NCI-H345 treated with DMSO at 0.1 percent for 48 hours (cell line): ENCODE data around the gene LRRC37A3.
"Not testable (repeated sequence)": the region's sequence is repeated elsewhere in the genome, so short reads cannot be mapped to it uniquely, and the experiment has no call there.

Source experiments
- DNase-seq: peaks from one replicate; lab custom pipeline; 2025; ENCODE audit not compliant: unreplicated experiment; lab: John Stamatoyannopoulos, UW

The LRRC37A3 gene

GRCh38 chr17:64927444-64927843 lies 8.2 kb upstream of the LRRC37A3 start:
- DNase-seq: peak; percentile 43

- not testable (repeated sequence) for DNase-seq
These were observed 7.2 kb upstream of the LRRC37A3 start for GRCh38 chr17:64926430-64926829.

GRCh38 chr17:64925244-64925643 lies 6.0 kb upstream of the LRRC37A3 start:
- DNase-seq: not testable (repeated sequence)

- DNase-seq: not testable (repeated sequence)
These were observed 3.8 kb upstream of the LRRC37A3 start for GRCh38 chr17:64923051-64923568.

- no peak for DNase-seq
These were observed 1.3 kb upstream of the LRRC37A3 start for GRCh38 chr17:64920419-64921172.

GRCh38 chr17:64920026-64920418 lies 744 bp upstream of the LRRC37A3 start:
- DNase-seq: no peak

- not testable (repeated sequence) for DNase-seq
These were observed 413 bp downstream of the LRRC37A3 start for GRCh38 chr17:64918842-64919288.

GRCh38 chr17:64917540-64917939 lies 1.7 kb downstream of the LRRC37A3 start:
- DNase-seq: not testable (repeated sequence)

- not testable (repeated sequence) for DNase-seq
These were observed 4.0 kb downstream of the LRRC37A3 start for GRCh38 chr17:64915244-64915643.

- DNase-seq: not testable (repeated sequence)
These were observed 9.1 kb downstream of the LRRC37A3 start for GRCh38 chr17:64910191-64910514.

GRCh38 chr17:64909511-64910190 lies 9.6 kb downstream of the LRRC37A3 start:
- not testable (repeated sequence) for DNase-seq

GRCh38 chr17:64904069-64904468 lies 15.2 kb downstream of the LRRC37A3 start:
- DNase-seq: not testable (repeated sequence)

GRCh38 chr17:64897136-64897535 lies 22.1 kb downstream of the LRRC37A3 start:
- not testable (repeated sequence) for DNase-seq

- not testable (repeated sequence) for DNase-seq
These were observed 45.1 kb downstream of the LRRC37A3 start for GRCh38 chr17:64874210-64874609.

- DNase-seq: peak; percentile 7
These were observed 71.5 kb downstream of the LRRC37A3 start for GRCh38 chr17:64847504-64848466.

GRCh38 chr17:64846892-64847291 lies 72.4 kb downstream of the LRRC37A3 start:
- not testable (repeated sequence) for DNase-seq

GRCh38 chr17:64843918-64844317 lies 75.4 kb downstream of the LRRC37A3 start:
- not testable (repeated sequence) for DNase-seq

GRCh38 chr17:64842900-64843299 lies 76.4 kb downstream of the LRRC37A3 start:
- not testable (repeated sequence) for DNase-seq

GRCh38 chr17:64840960-64841359 lies 78.3 kb downstream of the LRRC37A3 start:
- not testable (repeated sequence) for DNase-seq

GRCh38 chr17:64838513-64838912 lies 80.8 kb downstream of the LRRC37A3 start:
- DNase-seq: not testable (repeated sequence)
